GM18907 (cell line): ENCODE results near the gene H2AZ2.
"Not testable (repeated sequence)": the region's sequence is repeated elsewhere in the genome, so short reads cannot be mapped to it uniquely, and the experiment has no call there.

ENCODE experiments used
- ATAC-seq: cut with Tn5 transposase; IDR thresholded peaks from one replicate; pipeline ENCODE4 v1.9.1; 2021; ENCODE audit warnings: mild to moderate bottlenecking, moderate library complexity; ENCODE audit not compliant: unreplicated experiment

H2AZ2 gene

DNA sequence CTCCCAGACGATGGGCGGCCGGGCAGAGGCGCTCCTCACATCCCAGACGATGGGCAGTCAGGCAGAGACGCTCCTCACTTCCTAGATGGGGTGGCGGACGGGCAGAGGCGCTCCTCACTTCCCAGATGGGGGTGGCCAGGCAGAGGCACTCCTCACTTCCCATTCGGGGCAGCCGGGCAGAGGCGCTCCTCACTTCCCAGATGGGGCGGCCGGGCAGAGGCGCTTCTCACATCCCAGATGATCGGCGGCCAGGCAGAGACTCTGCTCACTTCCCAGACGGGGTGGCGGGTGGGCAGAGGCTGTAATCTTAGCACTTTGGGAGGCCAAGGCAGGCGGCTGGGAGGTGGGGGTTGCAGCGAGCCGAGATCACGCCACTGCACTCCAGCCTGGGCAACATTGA, 24.0 kb upstream of the H2AZ2 start:
- ATAC-seq = not testable (repeated sequence)

DNA sequence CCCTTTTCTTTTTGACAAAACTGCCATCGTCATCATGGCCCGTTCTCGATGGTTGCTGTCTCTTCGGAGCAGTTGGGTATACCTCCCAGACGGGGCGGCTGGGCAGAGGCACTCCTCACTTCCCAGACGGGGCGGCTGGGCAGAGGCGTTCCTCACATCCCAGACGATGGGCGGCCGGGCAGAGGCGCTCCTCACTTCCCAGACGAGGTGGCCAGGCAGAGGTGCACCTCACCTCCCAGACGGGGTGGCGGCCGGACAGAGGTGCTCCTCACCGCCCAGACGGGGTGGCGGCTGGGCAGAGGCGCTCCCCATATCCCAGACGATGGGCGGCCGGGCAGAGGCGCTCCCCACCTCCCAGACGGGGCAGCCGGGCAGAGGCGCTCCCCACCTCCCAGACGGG, 22.9 kb upstream of the H2AZ2 start:
- ATAC-seq = not testable (repeated sequence)

DNA sequence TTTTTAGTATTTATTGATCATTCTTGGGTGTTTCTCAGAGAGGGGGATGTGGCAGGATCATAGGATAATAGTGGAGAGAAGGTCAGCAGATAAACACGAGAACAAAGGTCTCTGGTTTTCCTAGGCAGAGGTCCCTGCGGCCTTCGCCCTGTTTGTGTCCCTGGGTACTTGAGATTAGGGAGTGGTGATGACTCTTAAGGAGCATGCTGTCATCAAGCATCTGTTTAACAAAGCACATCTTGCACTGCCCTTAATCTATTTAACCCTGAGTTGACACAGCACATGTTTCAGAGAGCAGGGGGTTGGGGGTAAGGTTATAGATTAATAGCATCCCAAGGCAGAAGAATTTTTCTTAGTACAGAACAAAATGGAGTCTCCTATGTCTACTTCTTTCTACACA, 22.4 kb upstream of the H2AZ2 start:
- ATAC-seq = not testable (repeated sequence)

DNA sequence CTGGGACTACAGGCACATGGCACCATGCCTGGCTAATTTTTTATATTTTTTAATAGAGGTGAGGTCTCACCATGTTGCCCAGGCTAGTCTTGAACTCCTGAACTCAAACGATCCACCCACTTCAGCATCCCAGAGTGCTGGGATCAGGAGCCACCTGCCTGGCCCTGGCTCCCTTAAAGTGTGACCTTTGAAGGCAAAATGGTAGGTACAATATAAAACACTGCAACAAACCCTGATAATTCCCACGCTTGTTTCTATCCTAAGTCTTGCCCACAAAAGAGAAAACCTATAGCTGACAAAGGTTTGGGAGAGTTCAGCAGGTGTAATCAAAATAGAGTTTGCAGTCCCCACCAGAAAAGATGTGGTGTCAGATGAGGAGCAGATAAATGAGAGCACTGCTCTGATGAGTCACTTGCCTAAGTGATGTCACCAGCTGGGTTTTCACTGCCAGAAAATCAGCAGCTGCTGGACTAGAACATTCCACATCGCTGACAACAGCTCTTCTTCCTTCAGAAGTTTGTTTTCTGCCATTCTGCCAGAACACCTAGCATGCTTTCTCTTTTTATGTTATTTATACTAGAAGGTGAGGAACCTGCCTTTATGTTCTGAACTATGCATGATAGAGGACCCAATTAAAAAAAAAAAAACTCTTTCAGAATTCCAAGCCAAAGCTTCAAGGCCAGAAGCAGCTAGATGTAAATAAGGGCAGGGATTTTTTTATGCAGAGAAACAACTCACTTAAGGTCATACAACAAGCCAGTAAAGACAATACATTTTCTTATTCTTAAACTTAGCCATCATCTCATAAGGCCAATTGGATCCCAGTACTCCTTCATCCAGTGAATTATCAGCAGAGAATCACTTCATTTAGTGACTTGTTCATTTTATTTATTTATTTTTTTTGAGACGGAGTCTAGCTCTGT, 19.4 kb upstream of the H2AZ2 start:
- no peak for ATAC-seq

DNA sequence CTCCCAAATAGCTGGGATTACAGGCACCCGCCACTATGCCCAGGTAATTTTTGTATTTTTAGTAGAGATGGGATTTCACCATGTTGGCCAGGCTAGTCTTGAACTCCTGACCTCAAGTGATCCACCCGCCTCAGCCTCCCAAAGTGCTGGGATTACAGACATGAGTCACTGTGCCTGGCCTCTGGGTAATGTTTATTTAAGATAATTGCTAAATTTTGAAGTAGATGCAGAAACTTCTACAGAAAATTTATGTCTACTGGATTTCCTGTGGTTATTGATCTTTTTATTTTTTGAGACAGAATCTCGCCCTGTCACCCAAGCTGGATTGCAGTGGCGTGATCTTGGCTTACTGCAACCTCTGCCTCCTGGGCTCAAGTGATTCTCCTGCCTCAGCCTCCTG, 14.1 kb upstream of the H2AZ2 start:
- ATAC-seq = not testable (repeated sequence)

DNA sequence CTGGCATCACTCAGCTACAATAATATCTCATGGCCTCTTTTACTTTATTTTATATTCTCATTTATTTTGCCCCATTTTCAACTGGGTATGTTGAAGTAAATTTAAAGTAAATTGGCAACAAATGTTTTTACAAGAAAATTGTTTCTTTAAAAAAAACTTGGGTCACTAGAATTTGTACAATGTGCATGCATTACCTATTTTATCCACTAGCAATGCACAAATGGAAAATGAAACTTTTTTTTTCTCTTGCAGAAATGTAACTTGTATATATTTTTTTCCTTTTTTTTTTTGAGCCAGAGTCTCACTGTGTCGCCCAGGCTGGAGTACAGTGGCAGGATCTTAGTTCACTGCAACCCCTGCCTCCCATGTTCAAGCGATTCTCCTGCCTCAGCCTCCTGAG, 10.3 kb upstream of the H2AZ2 start:
- no peak for ATAC-seq

DNA sequence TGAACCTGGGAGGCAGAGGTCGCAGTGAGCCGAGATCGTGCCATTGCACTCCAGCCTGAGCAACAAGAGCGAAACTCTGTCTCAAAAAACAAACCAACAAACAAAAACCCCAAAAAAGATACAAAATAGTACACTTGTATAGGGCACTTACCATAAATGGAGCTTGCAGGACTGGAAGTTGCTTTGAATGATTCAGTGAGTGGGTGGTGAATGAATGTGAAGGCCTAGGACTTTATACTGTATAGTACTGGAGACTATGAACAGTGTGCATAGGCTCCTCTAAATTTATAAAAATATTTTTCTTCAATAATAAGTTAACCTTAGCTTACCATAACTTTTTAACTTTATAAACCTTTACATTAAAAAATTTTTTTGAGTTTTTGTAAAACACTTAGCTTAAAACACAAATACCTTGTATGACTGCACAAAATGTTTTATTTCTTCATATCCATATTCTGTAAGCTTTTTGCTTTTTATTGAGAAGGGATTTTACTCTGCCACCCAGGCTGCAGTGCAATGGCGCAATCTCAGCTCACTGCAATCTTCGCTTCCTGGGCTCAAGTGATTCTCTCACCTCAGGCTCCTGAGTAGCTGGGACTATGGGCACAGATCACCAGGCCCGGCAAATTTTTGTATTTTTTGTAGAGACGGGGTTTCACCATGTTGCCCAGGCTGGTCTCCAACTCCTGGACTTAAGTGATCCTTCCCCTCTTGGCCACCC, 6.9 kb upstream of the H2AZ2 start:
- no peak for ATAC-seq

DNA sequence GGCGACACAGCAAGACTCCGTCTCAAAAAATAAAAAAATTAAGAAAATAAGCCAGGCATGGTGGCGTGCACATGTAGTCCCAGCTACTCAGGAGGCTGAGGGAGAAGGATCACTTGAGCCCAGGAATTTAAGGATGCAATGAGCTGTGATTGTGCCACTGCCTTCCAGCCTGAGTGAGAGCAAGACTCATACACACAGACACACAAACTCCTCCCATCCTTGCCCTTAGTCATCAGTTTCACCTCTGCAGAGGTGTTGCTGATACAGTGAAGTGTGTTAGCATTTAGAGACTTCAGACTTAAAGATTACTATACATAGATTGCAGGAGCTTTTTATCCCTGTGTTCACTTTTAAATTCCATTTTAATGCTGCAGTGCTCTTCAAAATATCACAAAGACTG, 5.5 kb upstream of the H2AZ2 start:
- no peak for ATAC-seq

DNA sequence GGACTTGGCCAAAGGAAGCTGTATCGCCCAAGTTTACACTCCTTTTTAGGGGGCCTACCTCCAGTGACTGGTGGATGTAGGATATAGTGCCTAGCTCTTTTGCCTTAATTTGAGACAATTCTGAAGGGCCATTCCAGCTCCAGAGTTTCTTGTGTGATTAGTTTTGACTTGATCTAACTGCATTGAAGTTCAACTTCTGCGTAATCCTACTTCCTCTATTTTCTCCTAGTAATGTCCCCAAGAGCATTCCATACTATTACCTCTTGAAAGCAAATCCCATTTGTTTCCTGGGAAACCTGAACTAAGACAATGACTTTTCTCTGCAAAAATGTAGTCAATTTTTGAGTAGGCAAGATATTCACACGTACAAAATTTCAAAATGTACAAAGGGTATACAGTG, 4.7 kb upstream of the H2AZ2 start:
- ATAC-seq = no peak

DNA sequence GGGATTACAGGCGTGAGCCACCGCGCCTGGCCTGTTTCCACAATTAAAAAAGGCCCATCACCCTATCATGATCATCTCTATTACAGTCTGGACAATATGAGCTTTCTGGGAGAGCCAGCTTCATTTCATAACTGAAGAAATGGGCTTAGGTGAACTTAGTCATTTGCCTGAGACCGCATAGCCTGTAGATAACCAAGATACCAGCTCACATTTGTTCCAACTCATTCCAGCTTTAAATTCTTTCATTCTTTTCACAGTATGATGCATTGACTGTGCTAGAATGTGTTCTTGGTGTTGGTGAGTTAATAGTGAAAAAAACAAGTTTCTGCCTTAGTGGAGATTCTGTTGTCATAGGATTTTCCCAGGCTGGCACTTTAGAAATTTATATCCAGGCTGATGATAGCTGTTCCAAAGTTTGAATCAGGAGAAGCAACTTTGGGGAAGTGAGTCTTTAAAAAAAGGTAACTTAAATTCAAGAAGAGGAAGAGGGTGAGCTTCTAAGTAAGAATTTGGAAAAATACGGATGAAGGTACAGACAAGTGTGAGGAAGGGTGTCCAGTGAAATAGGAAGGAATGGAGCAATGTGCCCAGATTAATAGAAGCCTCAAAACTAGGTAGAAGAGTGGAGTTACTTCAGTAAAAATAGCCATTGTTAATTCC, 2.1 kb upstream of the H2AZ2 start:
- ATAC-seq = no peak

DNA sequence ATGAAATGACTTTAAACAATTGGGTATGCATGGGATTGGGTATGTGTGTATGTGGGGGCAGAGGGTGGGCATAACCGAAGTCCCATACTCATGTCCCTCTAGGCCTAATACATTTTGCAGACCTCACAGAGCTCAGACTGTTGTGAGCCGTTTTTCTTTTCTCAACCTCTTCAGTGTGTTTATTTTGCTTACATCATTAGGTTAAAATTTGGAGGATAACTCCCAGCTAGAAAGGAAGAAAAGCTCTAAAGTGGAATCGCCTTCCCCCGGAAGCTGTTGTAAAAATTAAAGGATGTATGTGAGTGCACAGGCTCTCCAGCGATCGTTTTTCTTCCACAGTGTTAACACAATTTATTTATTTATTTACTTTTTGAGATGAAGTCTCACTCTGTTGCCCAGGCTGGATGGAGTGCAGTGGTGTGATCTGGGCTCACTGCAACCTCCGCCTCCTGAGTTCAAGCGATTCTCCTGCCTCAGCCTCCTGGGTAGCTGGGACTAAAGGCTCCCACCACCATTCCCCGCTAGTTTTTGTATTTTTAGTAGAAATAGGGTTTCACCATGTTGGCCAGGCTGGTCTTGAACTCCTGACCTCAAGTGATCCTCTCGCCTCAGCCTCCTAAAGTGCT, 1.5 kb upstream of the H2AZ2 start:
- no peak for ATAC-seq

DNA sequence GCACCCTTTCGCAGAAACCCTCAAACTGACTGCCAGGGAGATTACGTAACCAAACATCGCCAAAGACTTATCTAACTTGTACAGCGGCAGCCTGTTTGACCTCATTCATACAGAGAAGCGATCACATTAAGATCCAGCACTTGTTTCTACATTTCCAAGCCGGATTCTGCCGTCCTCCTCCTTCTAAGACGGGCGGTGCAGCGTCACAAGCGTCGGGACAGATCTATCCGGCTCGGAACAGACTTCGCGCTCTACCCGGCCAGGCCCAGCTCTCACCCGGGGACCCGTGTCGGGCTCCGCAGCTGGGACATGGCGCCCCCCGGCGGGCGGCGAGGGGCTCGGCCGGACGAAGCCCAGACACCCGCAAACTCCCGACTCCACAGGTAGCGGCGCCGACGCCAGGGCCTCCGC, 373 bp downstream of the H2AZ2 start:
- peak; percentile 78 for ATAC-seq

DNA sequence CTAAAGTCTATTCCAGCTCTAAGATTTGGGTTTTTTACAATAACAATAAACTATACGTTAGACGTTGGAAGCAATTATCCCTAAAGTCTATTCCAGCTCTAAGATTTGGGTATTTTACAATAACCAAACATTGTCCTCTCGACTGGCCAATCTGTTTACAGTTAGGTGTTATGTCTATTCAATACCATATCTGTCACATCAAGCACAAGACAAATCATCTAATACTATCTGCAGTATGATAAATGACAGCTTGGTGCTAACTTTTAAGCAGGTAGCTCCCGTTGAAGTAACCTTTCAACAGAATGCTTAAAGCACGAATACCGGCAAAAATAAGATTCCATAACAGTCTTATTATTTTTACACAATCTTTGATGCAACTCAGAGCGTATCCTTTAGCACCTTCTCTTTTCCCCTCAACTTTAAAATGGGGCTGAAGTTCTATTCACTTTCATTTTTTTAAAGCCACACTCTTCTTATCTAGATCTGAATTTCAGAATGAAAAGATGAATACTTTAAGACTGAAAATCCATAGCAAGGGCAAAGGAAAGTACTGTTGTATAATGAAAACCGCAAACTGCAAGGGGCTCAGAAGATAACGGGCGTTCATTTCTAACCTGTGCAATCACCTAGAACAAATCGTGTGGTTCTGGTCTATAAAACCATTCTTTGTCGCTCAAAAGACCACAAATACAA, 925 bp downstream of the H2AZ2 start:
- no peak for ATAC-seq

DNA sequence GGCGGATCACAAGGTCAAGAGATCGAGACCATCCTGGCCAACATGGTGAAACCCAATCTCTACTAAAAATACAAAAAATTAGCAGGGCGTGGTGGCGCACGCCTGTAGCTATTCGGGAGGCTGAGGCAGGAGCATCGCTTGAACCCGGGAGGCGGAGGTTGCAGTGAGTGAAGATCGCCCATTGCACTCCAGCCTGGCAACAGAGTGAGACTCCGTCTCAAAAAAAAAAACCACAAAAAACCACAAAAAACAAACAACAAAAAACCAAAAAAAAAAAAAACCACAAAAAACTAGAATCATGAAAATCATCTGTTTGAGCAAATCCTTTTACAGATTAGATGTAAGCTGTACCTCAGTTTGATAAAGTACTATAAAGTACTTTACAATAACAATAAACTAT, 1.5 kb downstream of the H2AZ2 start:
- ATAC-seq = not testable (repeated sequence)

DNA sequence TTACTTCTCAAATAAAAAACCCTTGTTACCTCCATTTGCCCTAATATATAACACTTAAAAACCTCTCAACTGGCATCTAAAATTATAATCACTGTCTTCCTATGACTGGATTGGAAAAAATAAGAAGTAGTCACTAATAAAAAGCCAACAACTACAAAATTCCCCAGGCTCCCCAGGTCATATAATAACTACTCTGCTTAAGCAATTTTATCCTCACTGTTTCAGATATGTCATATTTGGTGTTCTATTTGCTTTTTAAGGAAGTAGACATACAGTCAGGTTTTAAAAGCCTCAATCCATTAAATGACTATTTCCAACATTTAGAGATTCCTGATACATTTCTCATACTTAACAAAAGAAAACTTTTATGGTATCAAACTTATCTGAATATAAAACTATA, 2.4 kb downstream of the H2AZ2 start:
- ATAC-seq = no peak

DNA sequence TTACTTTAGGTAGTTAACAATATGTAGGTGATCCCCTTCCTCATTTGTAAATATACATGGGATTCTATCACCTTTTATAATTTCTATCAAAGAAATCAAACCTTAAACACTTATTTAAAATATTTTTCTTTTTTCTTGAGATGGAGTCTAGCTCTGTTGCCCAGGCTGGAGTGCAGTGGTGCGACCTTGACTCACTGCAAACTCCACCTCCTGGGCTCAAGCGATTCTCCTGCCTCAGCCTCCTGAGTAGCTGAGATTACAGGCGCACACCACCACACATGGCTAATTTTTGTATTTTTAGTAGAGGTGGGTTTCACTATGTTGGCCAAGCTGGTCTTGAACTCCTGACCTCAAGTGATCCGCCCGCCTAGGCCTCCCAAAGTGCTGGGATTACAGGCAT, 4.4 kb downstream of the H2AZ2 start:
- not testable (repeated sequence) for ATAC-seq

DNA sequence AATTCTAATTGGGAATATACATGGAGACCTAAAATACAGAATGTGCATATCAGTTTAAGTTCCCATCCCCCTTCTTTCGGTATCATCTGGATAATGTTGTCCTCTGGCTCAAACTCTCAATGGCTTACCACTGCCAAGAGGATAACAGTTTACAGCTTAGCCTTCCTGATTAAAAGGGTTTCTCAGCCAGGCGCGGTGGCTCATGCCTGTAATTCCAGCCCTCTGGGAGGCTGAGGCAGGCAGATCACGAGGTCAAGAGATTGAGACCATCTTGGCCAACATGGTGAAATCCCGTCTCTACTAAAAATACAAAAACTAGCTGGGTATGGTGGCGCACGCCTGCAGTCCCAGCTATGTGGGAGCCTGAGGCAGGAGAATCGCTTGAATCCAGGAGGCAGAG, 5.2 kb downstream of the H2AZ2 start:
- ATAC-seq = not testable (repeated sequence)

DNA sequence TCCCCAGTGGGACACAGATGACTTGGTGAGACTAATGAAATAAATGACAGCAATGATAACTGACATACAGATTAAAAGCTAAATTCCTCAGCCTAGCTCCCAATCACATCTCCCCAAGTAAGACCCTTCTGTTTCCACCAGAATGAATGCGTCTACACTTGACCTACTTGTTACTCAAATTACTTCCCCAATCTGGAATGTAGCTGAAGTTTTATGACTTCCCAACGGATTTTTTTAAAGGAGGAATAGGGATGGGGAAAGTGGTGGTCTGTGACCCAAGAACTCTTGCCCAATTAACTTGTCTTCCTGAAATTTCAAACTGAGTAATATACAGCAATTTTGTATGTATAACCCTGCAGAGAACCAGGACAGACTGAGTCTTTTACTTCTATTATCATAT, 9.1 kb downstream of the H2AZ2 start:
- ATAC-seq = no peak

DNA sequence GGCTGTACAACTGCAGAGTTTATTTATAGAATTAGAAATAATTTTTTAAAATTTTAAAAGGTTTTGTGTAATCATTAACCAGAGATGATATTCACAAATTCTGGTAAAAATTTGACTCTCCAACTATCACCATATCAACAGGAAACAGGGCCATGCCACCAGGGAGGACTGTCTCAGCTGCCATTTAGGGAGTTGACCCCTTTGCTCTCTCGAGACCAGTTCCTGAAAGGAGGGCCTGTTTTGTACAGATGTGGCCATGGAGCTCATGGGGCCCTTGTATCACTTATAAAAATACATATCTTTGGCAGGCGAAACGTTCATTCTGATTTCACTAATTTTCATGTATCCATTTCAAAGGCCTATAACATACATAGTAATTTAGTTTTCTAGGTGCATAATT, 20.3 kb downstream of the H2AZ2 start:
- no peak for ATAC-seq

DNA sequence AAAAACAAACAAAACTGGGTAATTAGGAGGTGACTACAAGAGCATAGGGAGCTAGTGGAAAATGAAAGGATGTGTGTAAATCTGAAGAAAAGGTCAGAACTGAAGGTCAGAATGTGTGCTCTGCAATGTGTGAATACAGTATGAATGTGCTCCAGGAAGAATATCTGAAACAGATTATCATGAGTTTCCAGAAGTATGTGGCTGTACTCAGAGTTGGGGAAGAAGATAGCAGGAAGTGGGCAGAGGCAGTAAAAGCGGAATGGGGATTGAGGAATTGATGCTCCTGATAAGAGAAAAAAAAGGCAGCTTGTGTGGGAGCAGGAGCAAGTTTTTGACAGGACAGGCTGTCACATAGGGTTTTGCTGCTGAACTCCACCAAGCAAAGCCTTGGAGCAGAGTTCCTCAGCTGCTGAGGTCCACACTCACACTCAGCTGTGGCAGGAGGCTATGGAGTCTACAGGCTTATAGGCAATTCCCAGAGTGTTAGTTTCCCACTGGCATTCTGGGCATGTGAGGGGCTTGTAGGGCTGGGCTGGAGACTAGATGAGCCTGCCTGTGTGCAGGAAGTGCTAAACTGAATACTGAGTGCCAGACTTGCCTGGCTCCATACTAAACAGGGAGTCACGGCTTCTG, 22.9 kb downstream of the H2AZ2 start:
- no peak for ATAC-seq
